HG02840 (cell line): ENCODE results near the gene ABR.
"Not testable (repeated sequence)": the region's sequence is repeated elsewhere in the genome, so short reads cannot be mapped to it uniquely, and the experiment has no call there.

Experiments used
- ATAC-seq: cut with Tn5 transposase; IDR thresholded peaks from one replicate; pipeline ENCODE4 v1.9.1; 2021; ENCODE audit warnings: mild to moderate bottlenecking, moderate library complexity, moderate number of reproducible peaks; ENCODE audit not compliant: unreplicated experiment, low FRiP score

Gene ABR

DNA sequence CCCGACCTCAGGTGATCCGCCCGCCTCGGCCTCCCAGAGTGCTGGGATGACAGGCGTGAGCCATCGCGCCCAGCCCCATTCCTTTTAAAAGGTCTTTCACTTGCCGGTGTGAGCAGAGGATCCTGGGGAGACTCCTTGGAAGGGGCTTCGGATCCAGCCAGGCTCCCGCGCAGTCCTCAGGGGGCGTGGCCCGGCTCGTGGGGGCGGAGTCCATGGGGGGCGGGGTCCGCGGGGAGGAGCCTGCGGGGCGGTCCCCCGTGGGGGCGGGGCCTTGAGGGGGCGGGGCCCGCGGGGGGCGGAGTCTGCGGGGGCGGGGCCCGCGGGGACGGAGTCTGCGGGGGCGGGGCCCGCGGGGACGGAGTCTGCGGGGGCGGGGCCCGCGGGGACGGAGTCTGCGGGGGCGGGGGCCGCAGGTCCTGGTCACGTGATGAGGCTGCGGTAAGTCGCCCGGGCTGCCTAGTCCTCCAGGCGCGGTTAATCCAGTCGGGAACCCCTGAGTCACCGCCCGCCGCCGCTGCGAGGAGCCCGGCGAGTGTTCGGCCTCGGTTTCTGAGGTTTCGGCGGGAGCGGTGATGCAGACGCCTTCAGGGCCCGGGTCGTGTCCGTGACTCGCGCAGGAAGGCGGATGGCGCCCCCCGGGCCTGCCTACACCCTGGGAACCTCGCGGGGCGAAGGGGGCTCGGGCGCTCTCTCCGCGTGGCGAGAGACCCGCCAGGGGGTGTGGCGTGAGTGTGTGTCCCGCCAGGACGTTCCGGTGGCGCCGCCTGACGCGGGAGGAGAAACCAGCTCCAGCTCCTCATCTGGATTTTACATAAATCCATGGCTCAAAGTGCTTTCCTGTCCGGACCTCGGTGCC, 23.6 kb upstream of the ABR start:
- no peak for ATAC-seq

DNA sequence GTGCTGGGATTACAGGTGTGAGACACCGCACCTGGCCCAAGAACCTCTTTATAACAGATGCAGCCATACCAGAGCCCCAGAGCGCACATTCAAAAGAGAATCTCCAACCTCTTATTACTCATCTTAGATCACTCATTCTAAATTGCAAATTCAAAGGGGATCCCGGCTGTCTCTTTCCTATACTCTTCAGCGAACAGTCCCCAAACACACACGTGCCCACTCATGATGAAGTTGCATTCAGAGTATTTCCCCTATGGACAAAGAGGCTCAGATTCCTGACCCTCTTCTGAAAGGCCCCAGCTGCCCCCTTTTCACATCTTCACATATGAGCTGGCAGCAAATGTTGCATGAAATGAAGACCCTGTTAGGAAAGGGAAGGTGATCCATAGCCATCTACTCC, 22.5 kb upstream of the ABR start:
- no peak for ATAC-seq

DNA sequence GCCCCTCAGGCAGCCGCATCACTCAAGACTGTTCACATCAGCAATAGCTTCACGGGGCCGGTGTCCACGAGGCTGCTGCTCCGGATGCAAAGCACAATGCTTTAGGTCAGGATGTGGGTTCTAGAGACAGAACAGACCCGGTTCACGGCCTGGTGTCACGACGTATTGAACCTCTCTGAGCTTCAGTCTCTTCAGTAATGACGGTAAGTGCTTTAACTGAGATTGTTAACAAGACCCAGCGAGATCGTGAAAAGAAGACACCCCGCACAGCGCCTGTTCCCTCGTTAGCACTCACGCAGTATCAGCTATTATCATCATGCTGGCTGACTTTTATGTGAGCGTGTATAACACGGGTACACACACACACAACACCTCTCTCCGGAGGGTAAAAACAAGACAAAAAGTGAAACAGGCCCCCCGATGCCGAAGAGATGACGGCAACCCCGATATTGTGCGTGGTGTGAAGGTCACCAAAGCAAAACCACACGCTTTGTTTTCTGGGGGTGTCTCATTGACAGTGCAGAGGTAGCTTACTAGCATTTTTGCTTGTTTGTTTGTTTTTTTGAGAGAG, 21.4 kb upstream of the ABR start:
- no peak for ATAC-seq

DNA sequence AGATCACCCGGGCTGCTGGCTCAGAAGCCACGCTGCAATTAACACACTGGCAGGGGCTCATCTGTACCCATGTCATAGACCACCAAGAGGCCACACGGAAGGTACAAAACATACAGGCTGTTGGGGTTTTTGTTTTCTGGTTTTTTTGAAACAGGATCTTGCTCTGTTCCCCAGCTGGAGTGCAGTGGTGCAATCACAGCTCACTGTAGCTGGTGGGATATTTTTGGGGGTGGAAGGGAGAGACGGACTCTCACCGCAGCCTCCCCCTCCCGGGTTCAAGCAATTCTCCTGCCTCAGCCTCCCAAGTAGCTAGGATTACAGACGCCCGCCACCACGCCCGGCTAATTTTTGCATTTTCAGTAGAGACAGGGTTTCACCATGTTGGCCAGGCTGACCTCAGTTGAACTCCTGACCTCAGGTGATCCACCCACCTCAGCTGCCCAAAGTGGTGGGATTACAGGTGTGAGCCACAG, 19.5 kb upstream of the ABR start:
- ATAC-seq = not testable (repeated sequence)

DNA sequence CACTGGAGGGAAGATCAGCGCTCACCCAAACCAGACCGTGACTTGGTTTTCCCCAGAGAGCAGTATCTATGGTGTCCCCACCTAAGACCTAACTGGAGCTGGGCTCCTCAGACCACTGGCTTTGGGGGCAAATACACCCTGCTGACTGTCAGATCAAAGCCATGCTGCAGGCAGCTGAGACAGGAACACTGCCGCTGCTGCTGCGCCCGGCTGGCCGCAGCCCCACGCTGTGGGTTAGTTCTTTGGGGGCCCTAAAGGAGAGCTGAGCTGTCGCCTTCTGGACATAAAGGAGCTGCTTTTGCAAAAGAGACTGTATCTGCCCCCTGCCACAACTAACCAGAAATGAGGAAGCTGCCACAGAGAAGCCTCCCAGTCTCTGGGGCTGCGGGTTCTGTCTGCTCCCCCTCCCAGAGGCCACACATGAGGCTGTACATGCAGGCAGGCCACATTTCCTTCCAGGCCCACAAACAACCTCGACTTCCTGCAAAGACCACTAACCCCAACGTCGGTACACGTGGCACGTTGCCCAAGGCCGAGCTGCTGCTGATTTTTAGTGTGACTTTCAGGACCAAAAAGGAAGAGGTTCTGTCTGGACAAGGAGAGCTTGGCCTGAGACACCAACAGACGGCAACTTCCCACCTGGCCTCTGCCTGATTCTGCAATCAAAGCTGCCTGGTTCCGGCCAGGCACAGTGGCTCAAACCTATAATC, 18.2 kb upstream of the ABR start:
- peak; percentile 58 for ATAC-seq

DNA sequence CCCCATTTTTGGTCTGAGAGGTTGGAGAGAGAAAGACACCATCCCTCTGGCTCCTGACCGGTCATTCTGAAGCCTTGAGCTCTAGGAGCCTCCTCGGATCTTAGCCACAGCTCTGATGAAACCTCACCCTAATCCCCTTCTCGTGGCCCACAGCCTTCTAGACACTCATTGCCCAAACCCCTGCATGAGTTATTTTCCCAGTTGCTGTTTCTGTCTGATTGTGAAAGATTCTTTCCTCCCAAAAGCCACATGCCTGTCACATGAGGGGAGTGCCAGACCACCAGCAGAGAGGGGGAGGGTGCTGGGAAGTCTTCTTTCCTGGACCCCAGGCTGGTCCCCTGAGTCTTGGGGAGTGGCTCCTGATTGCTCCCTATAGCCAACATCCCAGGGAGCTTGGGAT, 17.6 kb upstream of the ABR start:
- ATAC-seq = no peak

DNA sequence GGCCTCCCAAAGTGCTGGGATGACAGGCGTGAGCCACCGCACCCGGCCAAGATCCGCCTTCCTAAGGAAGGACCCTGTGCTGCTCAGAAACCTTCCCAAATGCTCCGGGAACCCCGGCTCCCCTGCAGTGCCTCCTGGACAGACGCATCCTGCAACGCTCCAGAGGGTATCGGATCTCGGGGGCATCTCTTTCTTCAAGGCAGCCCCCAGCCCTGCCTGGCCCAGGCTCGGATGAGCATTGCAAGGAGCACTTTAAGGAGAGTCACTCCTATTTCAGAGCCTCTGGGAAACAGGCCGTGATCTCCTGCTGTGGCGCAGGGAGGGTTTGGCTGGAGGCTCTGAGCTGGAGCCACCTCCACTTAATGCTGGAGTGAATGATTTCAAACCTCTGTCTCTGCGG, 17.2 kb upstream of the ABR start:
- no peak for ATAC-seq

DNA sequence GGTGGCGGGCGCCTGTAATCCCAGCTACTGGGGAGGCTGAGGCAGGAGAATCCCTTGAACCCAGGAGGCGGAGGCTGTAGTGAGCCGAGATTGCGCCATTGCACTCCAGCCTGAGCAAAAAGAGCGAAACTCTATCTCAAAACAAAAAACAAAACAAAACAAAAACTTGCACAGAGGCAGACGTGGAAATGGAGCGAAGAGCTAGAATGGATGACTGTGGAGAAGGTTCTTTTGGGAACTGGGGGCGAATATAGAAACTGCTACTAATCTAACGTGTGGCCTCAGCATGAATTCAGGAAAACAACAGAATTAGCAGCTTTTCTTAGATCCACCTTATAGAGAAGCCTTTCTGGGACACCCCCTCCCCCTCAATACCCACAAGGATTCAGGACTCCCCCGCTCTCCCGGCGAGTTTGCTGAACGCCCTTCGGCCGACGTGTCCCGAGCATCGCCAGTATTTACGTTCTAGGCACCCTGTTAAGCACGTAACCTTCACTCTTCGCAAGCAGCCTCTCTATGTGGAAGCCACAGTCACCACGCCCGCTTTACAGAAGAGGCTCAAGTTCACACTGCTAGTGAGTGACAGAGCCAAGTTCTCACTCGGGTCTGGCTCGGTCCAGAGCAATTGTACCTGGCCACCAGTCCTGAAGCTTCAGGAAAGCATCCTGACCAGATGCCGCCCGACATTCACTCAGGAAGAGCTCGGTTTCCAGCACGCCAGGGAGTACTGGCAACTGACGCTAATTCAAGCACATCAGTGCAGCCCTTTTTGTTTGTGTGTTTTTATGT, 13.3 kb upstream of the ABR start:
- ATAC-seq = no peak

DNA sequence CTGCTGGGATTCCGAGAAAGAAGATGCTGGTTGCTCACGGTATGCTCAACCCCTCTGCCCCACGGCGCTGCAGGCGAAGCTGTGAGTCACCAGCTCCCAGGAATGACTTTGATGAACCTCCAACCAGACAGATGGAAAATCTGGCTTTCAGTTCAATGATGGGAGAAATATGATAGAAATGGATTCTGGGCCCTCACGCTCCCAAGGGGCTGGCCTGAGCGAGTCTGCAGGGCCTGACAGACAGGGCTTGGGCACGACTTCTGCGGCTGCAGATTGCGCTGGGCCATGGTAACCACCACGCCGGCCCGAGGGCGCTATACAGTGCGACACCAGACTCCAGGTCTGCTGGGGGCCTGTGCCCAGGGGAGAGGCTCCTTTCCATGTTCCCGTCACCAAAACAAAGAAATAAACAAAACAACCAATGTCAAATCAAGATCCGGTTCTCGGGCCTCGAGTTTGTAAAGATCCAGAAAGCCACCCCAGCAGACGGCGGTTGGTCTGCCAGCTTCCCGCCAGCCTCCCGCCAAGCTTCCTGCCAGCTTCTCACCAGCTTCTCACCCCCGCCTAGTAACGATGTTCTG, 11.1 kb upstream of the ABR start:
- ATAC-seq = no peak

DNA sequence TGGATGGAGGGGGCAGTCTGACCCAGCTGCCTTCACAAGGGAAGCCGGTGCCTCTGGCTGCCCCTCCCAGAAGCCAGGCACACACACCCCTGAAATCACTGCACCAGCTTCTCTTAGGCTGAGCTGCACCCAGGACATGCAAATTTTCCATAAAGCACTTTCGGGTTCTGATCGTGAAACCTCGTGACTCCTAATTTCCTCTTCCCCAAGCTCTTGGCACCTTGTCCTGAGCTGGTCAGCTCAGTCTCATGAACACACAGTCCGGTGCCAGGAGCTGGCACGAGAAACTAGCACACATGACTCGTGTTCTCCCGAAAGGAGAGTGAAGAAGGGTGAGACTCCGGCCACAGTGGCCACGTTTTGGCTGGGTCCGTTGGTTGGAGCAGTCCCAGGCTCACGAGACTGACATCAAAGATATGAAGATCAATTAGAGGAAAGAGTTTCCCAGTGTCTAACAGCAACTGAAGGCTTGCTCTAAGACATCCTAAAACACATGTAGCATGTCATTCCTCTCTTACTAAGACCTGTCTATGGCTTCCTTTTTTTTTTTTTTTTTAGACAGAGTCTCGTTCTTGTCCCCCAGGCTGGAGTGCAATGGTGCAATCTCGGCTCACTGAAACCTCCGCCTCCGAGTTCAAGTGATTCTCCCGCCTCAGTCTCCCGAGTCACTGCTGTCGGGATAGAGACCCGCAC, 9.2 kb upstream of the ABR start:
- ATAC-seq = no peak

DNA sequence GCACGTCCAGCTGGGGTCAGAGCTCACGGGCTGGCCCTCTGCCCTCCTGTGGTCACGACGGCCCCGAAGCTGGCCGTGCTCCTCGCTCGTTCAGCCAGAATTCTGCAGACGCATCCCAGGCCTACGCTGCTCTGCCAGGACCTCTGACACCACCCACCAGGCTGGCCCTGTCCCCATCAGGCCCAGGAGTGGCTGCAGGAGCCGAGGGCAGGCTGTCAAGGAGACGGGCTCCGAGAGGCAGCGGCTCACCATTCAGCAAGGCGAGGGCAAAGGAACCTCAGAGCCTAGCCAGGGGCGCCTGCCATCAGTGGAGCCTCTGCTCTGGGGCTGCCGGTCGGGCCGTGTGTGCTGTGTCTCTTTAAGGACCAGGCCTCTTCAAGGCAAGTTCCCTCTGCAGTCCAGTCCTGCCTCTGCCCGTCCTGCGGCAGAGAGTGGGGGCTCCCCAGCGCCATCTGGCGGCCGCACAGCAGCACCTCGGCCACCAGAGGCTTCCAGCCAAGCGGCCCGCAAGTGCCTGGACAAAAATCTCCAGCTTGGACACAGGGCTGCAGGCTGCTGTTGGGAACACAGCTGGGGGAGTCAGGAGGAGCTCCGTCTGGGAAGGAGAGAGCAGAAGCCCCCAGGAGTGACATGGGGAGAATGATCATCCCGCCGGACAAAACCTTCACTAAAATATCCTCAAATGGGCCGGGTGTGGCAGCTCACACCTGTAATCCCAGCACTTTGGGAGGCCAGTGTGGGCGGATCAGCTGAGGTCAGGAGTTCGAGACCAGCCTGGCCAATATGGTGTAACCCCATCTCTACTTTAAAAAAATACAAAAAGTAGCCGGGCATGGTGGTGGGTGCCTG, 7.4 kb upstream of the ABR start:
- ATAC-seq = no peak

DNA sequence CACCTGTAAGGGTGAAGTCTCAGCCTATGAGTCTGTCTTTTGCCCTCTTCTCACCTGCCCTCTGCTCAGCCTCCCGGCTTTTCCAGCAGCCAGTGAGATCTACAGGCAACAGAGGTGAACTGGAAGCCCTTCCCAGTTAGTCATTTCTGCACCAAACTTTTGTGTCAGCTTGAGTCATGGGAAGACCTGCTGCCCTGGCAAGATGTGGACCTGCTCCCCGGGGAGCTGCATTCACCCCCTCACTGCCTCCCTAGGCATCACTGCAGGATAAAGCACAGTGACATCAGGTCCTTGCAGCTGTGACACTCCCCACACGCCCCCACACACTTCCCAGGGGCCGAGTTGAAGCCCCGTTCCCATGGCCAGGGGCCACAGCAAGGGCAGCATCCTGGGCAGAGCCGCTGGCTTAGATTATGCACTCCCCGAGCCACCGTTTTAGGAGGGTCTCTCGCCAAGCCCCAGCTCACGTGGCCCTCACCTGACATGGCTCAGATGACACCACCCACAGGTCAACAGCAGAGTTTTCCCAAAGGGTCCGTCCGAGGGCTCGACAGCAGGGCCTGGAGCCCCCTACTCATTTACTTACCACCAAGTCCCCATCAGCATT, 6.5 kb upstream of the ABR start:
- no peak for ATAC-seq

DNA sequence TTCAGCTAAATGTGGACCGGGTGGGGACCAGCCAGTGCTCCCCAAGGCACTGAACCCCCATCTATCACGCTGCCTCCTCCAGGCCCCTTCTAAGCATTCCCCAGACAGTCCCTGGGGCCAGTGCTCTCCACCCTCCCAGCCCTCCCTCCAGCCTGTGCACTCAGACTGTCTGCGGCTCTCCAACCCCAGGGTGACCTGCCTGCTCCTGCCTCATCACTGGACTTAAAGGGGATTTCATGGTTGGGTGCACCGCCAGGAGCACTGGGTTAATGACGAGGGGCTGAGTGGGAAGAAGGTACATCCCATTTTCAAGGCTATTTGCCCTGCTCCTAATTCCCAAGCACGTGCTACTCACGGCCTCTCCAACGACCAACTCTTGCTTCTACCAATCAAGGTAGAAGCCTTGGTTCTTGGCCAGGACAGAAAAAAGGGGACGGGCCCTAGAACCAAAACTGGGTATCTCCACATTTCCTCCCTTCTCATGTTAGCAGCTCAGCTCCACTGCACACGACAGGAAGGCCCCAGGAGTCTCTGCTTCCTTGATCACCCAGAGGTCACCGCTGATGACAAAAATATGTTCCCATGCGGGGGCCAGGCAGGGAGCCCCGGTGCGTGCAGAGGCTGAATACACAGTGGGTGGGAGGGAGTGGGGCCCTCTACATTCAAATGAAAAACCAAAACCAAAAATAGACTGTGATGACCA, 3.5 kb upstream of the ABR start:
- ATAC-seq = peak; percentile 41

DNA sequence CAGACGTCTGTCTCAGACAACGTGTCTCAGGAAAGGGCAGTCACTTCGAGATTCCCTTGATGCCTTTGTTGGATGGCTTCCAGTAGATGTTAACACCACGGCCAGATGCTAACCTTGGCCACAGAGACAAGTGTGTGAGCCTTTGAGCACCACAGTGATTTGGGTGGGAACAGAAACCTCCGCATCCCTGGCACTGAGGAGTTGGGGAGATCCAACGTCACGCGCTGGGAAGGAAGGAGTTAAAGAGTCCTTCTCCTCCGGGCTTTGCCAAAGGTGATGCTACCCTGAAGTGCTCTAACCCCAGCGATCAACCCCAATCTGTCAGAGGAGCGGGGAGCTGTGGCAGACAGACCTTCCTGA, 3.0 kb upstream of the ABR start:
- ATAC-seq = no peak

DNA sequence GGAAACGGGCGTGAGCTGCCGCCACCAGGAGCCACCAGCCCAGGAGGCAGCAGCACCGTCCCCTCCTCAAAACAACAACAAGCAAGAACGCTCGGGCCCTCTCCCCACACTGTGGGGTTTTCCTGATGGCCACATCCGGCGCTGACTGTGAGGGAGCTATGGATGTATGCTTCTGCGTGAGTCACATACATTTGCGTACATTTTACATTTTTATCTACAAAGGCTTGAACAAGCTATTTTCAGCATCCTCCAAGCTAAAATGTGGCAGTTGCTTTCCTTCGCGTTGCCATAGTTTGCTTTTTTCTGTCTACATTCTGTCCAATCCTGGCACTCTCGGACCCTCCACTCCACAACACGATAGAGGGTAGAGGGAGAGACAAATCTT, 2.0 kb upstream of the ABR start:
- peak; percentile 35 for ATAC-seq

DNA sequence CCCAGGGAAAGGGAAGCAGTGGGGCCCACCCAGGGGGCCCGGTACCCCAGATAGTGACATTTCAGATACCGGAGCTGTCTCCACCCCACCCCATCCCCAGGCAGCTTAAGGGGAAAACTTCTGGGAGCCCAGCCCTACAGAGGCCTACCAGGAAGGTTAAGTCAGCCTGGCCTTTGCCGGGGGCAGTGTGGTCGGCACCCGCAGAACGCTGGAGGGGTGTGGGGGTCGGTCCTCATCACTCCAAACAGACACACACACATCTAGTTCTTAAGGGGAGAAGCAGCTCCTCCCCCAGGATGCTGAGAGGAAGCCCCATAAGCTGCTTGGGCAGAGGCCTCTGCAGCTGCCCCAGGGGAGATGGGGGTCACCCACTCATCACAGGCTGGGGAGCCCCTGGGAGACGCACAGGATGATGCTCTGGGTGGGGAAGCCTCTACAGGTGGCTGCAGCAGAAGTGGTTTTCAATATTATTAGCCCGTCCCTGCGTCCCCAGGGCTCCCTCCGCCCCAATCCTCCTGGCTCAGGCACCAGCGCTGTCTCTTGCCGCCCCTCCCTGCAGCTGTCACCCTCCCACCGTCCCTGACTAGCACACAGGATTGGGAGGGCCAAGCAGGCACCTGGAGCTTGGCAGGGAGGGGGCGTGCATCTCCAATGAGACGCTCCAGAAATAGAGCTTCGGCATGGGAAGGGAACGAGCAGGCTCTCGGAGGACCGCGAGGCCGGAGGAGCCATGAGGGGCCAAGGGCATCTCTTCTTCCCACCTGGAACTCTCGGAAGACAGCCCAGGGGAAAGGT, 1.4 kb upstream of the ABR start:
- peak; percentile 31 for ATAC-seq

DNA sequence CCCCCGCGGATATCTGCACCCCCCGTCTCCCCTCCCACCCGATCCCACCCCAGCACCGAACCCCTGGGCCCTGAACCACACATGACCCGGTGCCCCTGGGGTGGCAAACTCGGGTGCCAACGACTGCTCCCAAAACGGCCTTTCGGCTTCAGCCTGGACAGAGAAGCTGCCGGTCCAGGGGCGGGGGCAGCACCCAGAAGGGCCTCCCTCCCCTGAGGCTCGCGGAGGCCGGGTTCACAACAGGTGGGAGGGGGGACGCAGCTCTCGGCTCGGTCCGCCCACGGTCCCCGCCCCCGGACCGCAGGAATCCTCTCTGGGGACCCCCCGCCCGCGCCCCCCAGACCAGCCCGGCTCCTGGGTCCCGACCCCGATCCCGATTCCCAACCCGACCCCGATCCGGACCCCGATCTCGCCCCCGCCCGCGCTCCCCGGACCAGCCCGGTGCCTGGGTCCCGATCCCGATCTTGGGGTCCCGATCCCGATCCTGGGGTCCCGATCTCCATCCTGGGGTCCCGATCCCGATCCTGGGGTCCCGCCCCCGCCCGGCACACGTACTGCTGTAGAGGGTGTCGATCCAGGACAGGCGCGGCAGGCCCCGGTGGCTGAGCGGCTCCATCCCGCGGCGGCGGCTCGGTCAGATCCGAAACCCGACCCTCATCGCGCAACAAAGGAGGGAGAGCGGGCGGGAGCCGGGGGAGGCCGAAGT, 516 bp downstream of the ABR start:
- no peak for ATAC-seq
